GM18526 (cell line): ENCODE data around the gene DCTD.

Source experiments
- POLR2A ChIP-seq: IDR thresholded peaks from 3 replicates; pipeline ENCODE4 v1.6.1; 2011; ENCODE audit not compliant: insufficient read length; ENCODE audit errors: extremely low read depth

The DCTD gene

GRCh38 chr4:182925298-182925757, 8.1 kb upstream of the DCTD start:
- TF ChIP-seq POLR2A = no peak

GRCh38 chr4:182924497-182924896, 7.3 kb upstream of the DCTD start:
- TF ChIP-seq POLR2A = no peak

- no peak for TF ChIP-seq POLR2A
These were observed 6.7 kb upstream of the DCTD start for GRCh38 chr4:182923796-182924340.

- no peak for TF ChIP-seq POLR2A
These were observed 6.2 kb upstream of the DCTD start for GRCh38 chr4:182923366-182923765.

- TF ChIP-seq POLR2A = no peak
These were observed 5.5 kb upstream of the DCTD start for GRCh38 chr4:182922501-182923284.

- no peak for TF ChIP-seq POLR2A
These were observed 4.4 kb upstream of the DCTD start for GRCh38 chr4:182921608-182922007.

- TF ChIP-seq POLR2A = no peak
These were observed 3.5 kb upstream of the DCTD start for GRCh38 chr4:182920676-182921075.

GRCh38 chr4:182918791-182919302, 1.7 kb upstream of the DCTD start:
- no peak for TF ChIP-seq POLR2A

GRCh38 chr4:182918044-182918607, 940 bp upstream of the DCTD start:
- no peak for TF ChIP-seq POLR2A

- no peak for TF ChIP-seq POLR2A
These were observed 554 bp downstream of the DCTD start for GRCh38 chr4:182916483-182917181.

- no peak for TF ChIP-seq POLR2A
These were observed 2.8 kb downstream of the DCTD start for GRCh38 chr4:182914357-182914756.

GRCh38 chr4:182913621-182914020, 3.6 kb downstream of the DCTD start:
- TF ChIP-seq POLR2A = no peak

GRCh38 chr4:182913036-182913435, 4.2 kb downstream of the DCTD start:
- TF ChIP-seq POLR2A = no peak

GRCh38 chr4:182908124-182908523, 9.1 kb downstream of the DCTD start:
- no peak for TF ChIP-seq POLR2A

- TF ChIP-seq POLR2A = no peak
These were observed 9.8 kb downstream of the DCTD start for GRCh38 chr4:182907396-182907795.

GRCh38 chr4:182906786-182907185, 10.4 kb downstream of the DCTD start:
- TF ChIP-seq POLR2A = no peak
